Fibroblast of skin of scalp (primary cell): ENCODE results near the gene SH3PXD2A.

ENCODE experiments used
- DNase-seq: peaks from one replicate; pipeline ENCODE4 v3.0.0-alpha.2; 2013

Gene SH3PXD2A

DNA sequence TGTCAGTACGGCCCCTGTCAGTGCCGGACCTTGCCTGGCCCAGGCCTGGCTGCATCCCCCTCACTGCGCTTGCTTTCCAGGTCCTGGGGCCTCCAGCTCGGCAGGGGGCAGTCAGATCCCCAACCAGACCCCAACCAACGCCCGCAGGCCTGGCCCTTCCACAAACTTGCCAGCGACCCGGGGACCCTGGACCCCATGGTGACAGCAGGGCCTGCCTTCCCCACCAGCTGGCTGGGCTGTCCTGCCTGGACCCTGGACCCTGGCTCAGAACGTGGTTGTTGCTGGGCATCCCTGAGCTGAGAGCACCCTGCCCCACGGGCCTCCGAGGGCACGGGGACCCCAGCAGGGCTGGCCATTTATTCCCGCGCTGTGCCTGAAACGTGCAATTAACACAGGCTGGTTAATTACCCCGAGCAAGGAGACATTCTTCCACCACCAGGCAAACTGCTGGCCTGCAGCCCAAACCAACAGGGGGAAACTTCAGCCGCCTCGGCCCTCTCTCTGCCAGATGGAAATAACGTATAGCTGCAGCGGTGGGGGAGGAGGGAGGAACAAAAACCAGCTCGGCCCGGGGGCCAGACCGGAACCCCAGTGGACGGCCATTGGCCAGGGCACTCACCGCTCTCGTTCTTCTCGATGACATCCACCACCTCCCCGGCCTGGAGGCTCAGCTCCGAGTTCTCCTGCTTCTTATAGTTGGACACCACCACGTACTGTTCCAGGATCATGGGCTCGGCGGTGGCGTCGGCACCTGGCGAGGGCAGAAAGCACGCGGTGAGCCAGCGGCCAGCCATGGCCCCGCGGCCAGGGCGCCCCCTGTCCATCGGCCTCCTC lies 194.8 kb downstream of the SH3PXD2A start:
- peak; percentile 71 for DNase-seq

DNA sequence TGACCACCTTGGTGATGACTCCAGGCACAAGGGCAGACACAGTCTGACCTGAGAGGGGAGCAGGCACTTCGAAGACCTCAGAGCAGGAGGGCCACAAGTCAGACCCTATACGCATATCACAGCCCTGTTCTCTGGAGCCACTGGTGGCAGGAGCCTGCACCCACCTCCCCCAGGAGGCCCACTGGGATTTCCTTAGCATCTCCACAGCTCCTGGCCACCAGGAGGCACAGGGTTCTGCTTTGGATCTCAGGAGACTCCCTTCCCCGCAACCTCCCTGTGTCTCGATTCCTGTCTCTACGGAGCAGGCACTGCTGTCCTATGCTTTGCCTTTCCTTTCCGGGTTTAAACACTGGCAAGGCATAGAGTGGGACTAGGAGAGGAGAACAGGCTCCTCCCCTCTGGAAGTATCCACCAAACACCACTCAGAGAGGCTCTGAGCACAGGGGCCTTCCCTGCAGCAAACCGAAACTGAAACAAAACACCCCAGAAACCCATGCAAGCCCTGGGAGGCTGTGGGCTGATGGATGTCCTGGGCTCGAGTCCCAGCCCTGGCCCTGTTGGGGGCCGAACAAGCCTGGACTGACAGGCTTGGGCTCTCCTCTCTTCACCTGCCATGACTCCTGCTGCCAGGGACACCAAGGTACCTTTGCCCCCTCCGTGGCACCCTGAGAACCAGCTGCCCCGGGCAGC lies 195.6 kb downstream of the SH3PXD2A start:
- DNase-seq: peak; percentile 94

DNA sequence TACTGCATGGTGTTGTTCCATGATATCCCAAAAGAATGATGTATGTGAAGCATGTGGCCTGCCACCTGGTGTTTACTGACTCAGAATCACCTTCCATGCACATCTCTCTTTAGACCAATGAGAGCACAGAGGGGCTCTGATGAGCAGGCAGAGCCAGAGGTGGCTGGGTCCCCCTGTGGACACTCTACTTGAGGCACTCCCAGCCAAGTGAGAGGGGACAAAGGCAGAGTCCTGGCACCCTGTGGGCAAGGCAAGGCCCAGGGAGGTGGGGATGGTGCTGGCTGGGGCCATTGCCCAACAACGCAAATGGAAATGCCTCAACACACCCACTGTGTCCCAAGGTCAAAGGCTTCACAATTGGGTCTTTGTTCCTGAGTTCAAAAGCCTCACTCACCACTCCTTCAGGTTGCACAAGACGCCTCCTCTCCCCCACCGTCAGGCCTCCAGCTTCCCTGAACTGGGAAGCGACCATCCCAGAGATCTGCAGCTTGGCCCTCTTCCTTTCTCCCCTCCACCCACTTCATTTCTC lies 197.3 kb downstream of the SH3PXD2A start:
- DNase-seq: no peak

DNA sequence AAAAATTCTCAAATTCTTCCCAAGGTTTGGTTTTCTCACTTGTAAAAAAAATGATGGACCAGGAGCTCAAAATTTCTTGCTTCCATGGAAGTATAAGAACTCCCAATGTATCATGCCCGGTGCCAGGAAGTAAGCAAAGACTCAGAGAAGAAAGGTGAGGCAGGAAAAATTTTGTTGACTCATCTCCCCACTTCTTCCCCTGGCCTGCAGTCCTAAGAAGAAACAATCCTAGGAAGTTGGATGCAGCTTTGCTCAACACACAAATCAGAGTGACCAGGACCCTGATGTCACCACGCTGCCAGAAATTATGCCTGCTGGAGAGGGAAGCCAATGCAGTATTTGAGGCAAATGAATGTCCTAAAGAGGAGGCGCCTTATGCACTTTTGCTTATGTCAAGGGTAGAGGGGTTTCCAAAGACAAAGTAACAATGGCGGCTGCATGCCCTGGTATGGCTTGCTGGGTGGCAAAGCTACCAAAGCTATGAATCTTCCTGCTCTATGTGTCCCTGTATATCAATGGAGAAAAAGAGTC lies 198.2 kb downstream of the SH3PXD2A start:
- DNase-seq: no peak

DNA sequence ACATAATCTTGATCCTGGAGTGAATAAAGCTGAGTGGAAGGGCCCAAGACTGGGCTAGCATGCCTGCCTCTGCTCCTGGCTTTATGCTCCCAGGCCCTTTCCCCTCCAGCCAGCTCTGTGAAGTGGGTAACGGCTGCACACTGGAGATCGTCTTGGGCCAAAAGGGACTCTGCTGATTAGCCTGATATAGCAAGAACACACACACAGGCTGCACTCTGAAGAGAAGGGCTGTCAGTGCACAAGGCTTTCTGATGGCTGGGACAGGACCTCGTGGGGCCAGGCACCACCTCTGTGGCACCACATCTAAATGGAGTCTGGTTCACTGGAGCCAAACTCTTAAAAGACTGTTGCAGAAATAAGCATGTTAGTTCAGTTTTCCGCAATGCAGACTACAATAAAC lies 200.5 kb downstream of the SH3PXD2A start:
- no peak for DNase-seq

DNA sequence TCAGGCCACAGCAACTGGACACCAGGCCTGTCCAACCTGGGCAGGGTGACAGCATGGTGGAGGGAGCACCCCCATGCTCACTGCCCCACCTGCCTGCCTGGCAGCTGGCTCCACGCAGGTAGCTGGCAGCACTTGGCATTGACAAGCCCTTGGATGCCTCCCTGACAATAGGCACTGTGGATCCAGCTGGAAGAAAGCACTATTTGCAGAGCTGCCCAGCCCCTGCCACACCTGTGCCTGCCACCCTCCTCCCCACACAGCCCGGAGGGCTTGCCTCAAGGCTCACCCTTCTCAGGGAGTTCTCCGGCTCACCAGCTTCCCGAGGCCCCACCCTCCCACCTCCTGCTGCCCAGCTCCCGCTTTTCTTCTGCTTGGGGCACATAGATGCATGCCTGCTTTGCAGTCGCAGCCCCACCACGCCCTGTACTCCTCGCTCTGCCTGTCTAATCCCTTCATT lies 201.8 kb downstream of the SH3PXD2A start:
- DNase-seq: no peak

DNA sequence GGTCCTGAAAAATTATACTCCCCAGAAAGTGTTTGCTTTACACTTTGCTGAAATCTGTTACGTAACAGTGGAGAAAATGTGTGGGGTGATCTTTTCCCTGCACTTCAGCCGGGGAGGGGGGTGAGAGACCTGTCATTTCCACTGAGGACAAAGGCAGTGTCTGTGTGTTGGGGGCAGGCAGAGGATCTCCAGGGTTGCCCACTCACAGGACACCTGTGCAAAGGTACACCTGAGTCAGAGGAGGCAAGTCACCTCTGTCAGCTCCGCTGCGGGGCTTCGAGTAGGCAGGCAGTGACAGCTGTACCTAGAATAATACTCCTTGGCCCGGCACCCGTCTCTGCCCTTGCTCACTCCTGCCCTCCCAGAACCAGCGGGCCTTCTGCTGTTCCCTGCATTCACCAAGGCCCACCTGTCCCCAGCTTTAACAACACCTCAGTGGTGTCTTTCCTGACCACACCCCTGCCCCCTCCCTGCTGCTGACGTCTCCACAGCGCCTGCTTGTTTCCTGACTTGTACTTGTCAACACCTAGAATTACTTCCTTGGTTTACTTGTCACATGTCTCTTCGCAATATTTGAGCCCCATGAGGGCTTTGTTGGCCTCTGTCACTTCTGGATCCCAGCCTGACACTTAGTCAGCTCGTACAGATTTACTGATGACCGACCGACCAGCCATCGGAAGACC lies 202.6 kb downstream of the SH3PXD2A start:
- DNase-seq: no peak

DNA sequence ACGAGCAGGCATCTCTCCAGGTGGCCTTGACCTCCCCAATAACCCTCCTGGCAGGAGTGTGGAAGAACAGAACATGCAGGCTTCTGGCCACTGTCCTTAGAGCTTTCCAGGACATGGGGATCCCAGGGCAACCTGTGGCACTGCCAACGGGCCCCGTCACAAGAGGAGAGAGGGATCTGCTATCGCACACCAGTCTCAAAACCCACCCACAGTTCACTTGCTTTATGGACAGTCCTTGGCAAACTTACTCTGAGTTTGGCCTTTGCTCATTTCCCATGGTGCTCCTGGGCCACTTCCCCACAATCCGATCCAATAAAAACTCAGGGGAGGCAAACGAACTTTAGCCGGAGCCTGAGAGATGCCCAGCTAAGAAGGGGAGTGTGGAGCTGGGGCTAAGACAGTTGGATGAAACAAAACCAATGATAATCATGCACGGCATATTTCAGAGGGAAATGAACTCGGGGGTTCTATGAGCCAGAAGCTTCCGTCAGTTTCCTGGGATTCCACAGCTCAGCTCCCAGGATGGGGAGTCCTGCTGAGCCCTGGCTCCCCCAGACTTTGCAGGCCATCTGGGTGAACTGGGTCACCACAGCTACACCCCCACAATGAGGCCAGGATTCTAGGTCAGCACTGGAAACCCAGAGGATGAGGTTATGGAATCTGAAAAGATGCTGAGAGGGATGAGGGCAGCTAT lies 203.4 kb downstream of the SH3PXD2A start:
- DNase-seq: no peak

DNA sequence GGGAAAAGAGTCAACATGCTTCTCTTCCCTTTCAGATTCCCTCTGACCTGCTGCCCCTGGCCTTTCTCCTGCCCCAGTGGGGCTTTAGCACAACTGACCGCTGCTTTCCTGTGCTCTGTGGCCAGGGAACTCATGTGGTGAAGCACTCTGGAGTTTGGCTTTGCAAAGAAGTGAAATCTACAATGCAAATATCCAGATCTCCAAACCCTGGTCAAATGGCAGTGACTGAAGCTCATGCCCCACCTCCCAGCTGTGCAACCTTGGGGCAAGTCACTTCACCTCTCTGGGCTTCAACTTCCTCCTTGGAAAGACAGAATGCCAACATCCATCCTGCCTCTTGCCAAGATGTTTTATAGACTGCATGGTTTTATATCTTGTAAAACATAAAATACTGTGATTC lies 204.0 kb downstream of the SH3PXD2A start:
- DNase-seq: no peak

DNA sequence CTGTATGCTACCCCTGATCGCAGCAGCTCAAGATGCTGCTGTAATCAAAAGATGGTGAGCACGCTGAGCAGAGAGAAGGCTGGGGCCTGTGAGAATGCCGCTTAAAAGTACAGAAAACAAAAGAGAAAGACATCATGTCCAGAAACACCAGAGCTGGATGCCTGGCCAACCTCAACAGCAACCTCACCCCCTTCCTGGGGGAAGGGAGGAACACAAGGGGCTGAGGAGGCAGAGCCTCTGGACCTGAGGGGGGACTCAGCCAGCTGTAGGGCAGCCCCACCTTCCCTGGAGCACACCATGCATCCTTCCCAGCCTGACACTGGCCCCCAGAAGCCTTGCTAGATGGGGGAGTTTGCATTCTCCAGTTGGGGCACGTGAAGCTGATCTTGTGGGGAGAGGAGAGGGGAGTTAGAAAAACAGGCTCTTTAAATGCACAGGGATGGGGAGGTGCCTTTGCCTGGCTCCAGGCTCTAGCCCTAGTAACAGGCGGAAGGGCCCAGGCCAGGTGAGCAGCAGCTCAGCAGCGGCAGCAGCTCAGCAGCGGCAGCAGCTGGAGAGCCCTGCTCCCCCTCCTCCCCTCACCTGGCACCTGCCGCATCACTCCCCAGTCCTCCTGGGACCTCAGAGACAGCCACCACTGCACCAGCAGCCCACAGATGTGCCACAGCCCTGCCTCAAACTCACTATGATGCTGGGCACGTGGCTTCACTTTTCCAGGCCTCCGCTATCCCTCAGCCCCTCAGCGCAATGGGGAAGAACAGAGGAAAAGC lies 205.5 kb downstream of the SH3PXD2A start:
- DNase-seq: no peak

DNA sequence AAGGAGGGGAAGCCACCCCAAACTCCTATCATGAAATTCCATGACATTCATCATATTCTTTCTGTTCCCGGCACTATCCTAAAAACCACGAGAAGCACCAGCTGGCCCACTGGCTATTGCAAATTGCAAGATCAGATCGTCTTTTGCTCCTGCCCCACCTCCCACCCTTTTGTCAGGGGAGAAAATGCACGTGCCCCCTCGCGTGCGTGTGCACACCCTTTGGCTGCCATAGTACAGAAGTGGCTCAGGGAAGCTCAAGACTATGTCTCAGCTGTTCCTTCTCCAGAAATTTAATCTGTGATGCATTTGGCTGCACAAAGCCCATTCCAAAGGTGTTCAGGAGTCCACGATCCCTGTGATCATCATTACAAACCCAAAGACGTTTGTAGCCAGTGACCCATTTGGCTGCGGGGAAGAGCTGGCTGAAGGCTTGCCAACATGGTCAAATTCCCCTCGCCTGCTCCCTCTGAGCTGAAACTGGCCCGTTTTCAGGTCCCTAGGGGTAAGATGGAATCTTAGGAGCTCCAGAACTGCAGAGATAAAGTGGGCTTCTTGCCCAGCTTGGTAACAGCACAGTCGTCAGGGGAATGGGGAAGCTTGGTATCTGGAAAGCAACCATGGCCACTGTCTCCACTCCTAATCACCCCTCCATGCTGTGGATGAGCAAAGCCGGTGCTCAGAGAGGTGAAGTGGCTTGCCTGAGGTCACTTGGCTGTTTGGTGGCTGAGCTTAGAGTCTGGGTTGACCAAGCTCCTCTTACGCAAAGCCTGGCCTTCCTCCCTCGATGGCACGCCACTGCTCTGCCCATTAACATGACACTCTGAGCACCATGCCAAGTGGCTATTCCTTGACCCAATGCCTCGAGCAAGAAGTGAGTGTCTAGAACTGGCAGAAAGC lies 206.5 kb downstream of the SH3PXD2A start:
- peak; percentile 92 for DNase-seq

DNA sequence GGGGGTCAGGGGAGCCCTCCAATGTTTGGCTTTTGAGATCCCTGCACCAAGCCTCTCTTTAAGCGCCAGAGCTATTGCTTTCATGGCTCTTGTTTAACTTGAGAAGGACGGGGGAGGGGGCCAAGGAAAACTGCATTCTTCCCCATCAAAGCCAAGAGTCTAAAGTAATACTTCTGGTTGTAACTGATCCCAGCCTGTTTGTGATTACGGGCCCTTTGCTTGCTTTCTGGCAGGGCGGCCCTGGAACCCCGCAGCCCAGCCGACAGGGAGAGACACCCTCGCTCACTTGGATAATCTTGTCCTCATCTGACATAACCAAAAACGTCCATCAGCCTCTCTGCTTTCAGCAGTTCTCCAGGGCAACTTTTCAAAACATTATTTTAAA lies 207.1 kb downstream of the SH3PXD2A start:
- peak; percentile 57 for DNase-seq

DNA sequence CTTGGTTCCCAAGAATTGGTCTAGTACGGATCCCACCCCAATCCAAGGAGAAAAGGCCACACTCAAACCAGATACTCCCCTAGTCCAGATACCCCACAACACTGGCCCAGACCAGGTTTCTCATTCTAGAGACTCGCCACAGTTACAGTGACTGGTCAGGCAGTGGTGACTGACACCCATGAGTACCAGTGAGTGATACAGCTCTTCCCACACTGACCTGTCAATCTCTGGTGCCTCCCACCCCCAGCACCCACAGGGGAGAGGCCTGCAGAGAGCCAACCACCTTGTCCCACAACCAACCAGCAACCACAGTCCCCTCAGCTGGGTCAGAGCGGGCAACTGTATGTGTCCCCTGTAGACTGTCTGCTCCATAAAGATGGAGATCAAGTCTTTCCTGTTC lies 209.1 kb downstream of the SH3PXD2A start:
- DNase-seq: no peak

DNA sequence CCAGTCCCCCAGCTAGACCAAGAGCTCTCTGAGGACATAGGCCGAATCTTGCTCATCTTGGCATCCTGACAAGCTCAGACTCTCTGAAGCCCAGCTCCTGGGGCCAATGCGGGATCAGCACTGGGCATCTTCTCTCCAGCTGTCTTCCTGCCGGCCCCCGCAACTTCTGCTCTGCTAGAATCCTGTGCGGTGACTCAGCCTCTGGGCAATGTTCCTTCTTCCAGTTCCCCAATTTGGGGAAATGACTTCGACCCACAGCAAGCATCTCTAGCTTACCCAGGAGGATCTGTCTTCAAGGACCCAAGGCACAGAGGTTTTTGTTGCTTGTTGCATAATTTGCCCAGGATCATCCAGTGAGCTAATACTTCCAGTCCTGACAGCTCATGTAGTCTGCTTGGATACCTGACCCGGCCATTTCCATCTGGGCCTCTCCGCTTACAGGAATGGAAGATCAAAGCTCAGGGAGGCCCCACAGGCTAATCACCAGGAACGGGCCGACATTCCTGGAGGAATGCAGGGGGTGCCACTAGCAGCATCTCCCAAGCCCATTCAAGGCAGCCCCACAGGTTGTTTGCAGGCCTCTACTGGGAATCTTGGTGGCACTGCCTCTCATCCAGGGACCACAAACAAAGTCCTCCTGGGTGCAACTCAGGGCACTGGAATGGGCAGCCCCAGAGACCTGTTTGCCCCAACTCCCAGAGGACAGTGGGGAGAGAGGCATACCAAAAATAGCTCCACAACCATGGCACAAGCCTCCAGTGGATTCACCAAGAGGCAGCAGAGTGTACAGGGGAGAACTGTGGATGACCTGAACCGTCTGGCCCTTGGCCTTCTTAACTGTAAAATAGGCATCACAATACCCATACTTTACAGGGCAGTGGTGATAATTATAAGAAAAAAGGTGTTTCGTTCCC lies 210.0 kb downstream of the SH3PXD2A start:
- peak; percentile 92 for DNase-seq

DNA sequence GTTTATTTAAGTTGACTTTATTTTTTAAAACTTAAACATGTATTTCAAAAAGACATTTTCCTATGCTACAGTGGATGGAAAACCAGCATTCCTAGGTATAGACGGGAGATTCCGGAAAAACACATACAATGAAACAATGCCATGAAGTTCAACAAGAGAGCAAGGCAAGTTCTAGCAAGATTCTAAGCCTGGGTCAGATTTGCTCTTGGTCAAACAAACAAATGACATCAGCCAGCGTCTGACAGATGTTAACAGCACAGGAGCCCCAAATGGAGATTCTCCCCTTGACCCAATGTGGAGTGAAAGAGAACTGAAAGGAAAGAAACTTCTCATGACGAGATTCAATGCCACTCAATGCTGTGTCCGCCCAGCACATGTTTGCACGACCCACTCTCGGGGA lies 212.0 kb downstream of the SH3PXD2A start:
- no peak for DNase-seq

DNA sequence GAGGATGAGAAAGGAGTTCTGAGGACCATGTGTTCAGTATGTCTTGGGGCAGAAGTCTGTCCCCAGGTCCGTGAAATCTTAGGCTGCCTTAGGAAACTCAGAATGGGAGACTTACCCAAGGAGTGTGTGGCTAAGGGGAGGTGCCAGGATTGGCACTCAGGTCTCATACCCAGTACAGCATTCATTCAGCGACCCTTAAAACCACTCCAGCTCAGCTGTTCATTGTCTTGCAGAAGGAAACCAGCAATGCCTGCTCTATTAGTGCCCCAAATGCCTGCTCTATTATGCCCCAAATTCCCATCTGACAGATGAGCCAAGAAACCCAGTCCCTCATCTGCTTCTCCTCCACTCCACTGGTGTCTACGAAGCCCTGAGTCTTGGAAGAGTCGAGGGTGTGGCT lies 214.1 kb downstream of the SH3PXD2A start:
- DNase-seq: no peak

DNA sequence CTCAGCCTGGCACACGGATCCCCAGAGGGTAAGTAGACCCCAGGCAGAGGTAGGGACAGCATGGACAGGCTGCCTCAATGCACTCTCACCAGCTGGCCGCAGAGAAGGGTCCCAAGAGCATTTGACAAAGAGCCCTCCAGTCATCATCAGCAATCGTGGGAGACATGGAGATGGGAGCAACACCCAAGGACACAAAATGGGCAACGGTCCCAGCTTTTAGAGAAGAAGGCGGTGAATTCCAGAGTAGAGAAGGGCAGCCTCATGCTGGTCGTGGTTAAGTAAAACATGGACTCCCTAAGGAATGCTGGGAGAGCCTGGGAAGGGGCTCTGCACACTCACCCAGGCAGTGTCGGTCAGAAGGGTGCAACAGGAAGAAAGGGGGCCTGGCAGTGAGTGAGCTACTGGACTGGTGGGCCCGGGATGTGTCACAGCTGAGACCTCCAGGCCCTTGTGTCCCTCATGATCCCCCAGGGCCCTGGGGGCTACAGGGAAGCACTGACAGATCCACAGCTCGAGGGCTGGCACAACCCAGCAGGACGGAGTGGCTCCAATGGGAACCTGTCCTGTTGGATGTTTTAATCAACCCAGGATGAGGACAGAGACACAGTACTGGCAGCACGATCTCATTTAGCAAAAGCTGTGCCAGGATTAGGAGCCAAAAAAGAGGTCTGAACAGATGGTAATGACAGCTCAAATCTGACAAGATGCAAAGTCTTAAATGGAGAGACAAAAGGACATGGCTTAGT lies 214.8 kb downstream of the SH3PXD2A start:
- peak; percentile 87 for DNase-seq

DNA sequence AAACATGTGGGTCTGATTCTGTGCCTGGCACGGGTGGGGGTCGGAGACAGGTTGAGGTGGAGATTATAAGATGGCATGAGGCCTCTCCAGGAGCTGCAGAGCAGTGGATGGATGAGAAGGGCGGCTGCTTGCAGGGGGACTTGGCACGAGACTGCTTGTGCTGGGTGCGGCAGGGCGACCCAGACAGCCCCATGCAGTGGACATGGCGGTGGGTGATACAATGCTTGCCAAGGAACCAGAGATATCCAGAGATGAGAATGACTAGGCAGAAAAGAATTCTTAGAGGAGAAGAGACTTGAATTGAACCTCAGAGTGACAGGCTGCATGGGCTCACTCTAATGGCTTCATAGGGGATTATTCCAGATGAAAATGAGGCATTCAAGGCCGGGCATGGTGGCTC lies 216.4 kb downstream of the SH3PXD2A start:
- DNase-seq: peak; percentile 38
